AG10803 (cell line): ENCODE data around the gene ARMH3.

Source experiments
- DNase-seq: peaks from one replicate; pipeline ENCODE4 v3.0.0; 2010; ENCODE audit warnings: low read depth
- H3K4me3 ChIP-seq: 2 replicates; pipeline ENCODE4 v1.5.1; 2011; ENCODE audit warnings: mild to moderate bottlenecking, low read length, control low read depth
- TF ChIP-seq, protein P1 (sequence below): conservative IDR thresholded peaks from 2 replicates; pipeline ENCODE4 v1.5.1; 2011; ENCODE audit warnings: mild to moderate bottlenecking, low read length, control low read depth, inconsistent platforms

ARMH3 gene

DNA sequence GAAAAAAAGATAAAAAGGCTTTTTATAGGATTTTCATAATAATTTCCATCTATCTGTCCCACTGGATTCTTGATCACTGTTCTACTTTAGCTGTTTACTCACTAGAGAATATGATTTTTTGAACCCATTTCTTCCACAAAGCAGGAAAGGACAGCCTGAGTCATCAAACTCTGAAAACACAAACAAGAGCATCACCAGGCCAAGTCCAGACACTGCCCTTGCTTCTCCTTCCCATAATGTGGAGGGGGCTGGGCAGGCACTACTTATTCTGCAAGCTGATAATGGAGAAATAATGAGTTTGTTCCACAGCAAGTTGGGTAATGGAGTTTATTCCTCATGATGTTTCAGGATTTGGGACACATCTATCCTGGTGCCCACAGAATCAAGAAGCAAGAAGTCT lies 199.3 kb downstream of the ARMH3 start:
- DNase-seq = peak; percentile 24
- TF ChIP-seq, protein P1, sequence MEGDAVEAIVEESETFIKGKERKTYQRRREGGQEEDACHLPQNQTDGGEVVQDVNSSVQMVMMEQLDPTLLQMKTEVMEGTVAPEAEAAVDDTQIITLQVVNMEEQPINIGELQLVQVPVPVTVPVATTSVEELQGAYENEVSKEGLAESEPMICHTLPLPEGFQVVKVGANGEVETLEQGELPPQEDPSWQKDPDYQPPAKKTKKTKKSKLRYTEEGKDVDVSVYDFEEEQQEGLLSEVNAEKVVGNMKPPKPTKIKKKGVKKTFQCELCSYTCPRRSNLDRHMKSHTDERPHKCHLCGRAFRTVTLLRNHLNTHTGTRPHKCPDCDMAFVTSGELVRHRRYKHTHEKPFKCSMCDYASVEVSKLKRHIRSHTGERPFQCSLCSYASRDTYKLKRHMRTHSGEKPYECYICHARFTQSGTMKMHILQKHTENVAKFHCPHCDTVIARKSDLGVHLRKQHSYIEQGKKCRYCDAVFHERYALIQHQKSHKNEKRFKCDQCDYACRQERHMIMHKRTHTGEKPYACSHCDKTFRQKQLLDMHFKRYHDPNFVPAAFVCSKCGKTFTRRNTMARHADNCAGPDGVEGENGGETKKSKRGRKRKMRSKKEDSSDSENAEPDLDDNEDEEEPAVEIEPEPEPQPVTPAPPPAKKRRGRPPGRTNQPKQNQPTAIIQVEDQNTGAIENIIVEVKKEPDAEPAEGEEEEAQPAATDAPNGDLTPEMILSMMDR = no peak
- no peak overlapping the region for H3K4me3 ChIP-seq

DNA sequence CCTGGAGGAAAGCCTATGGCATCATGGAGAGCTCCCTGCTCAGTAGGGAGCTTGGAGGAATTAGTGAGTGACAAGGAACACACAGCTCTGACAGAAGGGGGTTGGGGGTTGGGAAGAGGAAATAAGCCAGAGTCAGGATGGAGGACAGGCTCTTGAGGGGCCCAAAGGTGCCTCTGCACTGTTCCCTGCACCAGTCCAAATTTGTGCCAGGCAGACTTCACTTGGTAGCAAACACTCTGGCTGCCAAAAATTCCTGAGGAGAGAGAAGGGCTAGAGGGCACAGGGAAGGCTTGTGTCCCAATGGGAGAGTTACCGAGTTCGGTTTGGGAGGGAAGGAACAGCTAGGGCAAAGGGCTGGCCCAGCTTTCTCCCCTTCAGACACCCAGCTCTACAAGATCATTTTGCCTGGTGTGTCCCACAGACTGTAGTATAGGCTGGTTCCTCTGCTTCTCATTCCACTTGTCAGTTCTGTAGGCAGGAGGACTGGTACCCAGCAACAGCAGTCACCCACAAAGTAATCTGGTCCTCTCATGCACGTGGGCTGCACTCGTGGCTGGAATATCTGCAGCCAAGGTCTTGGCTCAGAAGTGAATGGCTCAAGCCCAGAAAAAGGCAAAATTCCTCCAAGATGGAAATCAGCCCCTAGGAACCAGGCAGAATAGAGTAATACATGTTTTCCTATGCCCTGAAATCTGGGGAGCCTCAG lies 204.4 kb downstream of the ARMH3 start:
- H3K4me3 ChIP-seq = no peak overlapping the region
- TF ChIP-seq, protein P1 = no peak
- DNase-seq = peak; percentile 31

DNA sequence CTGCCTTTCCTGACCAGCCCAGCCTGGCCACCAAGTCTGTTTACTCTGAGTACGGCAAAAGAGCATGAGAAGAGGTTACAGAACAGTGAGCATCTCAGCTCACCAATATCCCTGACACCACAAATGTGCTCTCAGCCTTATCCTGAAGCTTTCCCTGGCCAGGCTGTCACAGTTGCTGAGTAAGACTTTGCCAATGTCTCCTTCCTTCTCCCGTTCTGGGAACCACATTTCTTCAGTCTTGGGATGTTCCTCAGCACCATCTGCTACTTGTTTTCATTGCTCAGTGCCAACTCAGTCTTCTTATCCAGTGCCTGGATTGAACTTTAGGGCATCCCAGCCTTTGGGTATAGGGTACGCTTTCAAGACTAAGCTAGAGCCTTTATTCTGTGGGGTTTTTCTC lies 205.2 kb downstream of the ARMH3 start:
- H3K4me3 ChIP-seq = no peak overlapping the region
- TF ChIP-seq, protein P1 = no peak
- no peak for DNase-seq

DNA sequence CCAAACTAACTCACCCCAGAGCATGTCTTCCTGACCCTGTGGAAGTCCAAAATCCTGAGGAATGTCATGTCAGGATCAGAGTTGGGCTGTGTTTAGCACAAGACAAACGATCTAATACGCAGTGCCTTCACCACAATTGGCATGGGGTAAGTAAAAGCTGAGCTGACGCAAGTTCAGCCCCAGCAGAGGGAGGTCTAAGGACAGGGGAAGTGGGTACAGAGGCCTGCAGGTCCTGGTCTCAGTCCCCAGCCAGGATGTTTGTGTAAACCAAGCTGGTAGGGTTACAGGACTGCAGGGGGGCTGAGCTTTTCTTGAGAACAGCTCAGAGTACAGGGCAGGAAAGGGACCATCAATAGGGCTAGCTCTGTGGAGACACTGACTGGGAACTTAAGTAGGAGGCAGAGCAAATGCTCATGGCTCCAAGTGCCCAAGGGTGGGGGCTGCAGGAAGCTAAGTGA lies 207.1 kb downstream of the ARMH3 start:
- no peak for DNase-seq
- H3K4me3 ChIP-seq = no peak overlapping the region
- TF ChIP-seq, protein P1 = no peak

DNA sequence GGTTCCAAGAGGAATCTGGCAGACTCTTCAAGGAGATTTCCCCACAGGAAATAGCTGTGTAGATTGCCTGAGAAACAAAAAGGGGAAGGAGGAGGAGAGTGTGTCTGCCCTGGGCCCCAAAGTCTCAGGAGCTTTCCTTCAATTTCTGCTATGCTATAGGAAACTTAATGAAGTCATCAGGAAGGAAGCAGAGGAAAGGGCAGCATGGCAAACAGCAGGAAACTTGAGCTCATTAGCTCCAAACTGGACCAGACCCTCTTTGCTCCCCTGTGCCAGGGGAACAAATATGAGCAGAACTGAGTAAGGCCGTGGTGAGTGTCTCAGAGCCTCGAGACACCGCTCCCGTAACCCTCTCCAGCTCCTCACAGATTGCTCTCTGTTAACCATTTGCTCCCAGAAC lies 207.6 kb downstream of the ARMH3 start:
- TF ChIP-seq, protein P1 = no peak
- H3K4me3 ChIP-seq = no peak overlapping the region
- no peak for DNase-seq

DNA sequence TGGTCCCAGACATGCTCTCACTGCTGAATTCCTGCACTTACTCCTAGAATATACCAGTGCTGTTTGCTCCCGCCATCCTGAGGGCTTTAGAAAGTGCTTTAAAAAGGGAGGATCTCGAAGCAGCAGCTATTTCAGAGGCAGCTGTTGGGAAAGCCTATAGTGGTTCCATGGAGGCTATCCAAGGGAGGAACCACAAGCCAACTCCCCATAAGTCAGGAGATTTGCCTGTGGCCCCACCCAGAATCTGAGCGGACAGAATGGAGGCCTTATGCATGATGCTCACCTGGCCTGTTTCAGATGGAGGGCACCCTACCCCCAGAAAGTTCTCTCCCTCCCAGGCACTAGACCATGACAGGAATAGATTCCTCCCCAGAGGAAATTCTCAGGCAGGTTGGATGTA lies 210.1 kb downstream of the ARMH3 start:
- DNase-seq = no peak
- H3K4me3 ChIP-seq = no peak overlapping the region
- TF ChIP-seq, protein P1 = no peak

DNA sequence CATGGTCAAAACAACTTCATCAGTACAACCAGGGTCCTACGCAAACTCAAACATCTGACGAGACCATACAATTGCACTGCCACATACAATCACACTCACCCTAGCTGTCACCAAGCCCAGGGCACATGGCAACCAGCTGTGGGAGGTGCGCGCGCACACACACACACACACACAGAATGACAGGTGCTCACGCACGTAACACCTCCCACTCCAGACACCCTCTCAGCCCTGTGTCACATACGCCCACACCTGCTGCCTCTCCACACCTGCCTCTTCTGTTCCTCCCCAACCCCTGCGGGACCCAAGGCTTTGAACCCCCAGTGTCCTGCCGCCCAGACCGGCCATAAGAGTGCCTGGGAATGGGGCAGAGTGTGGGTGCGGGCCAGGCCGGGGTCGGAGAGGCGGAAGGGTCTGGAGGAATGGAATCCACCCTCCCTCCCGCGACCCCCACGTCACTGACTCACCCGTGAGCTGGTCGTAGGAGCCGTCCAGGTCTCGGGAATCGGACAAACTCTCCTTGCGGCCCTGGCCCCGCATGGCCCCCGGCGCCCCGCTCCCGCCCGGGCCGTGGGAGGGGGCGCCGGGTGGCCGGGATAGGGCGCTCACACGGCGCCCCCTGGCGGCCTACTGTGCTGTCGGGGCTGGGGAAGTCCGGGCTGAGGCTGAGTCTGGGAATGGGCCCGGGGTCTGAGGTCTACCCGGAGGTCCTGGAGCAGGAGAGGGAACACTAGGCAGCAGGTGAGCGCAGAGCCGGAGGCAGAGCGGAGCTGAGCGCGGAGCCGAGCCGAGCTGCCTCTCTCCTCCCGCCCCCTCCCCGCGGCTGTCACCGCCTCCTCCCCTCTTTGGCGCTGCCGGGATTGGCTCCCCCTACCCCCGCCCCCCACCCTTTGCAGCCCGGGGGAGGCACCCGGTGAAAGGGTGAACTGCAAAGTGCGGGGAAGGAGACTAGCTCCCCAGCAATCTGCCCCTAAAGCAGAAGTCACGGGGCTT lies 212.6 kb downstream of the ARMH3 start, which contains the start of gene KCNIP2:
KCNIP2 (minus strand) TSS at position 769 of the 990 bp plus-strand sequence; CDS start at position 537, 232 bp downstream.
- no peak within 1 kb of the TSS for H3K4me3 ChIP-seq
- no peak for DNase-seq
- TF ChIP-seq, protein P1 = peak; percentile 30
